HEK293T (cell line): ENCODE measurements around the gene PIK3AP1.

Experiments used
- ARNT ChIP-seq: fragments of 450-650 bp; IDR thresholded peaks from 2 replicates; pipeline ENCODE4 v1.6.1; 2017; ENCODE audit warnings: mild to moderate bottlenecking
- BHLHE40 ChIP-seq: fragments of 450-650 bp; IDR thresholded peaks from 2 replicates; pipeline ENCODE4 v1.6.1; 2016; ENCODE audit warnings: mild to moderate bottlenecking, moderate library complexity, borderline replicate concordance
- FOXK2 ChIP-seq: fragments of 450-650 bp; IDR thresholded peaks from 2 replicates; pipeline ENCODE4 v1.6.1; 2016; ENCODE audit warnings: mild to moderate bottlenecking
- FOXM1 ChIP-seq: fragments of 450-650 bp; IDR thresholded peaks from 2 replicates; pipeline ENCODE4 v1.6.1; 2017; ENCODE audit warnings: mild to moderate bottlenecking, borderline replicate concordance
- HDGF ChIP-seq: fragments of 450-650 bp; IDR thresholded peaks from 2 replicates; pipeline ENCODE4 v1.6.1; 2017; ENCODE audit warnings: antibody characterized with exemption, borderline replicate concordance
- L3MBTL2 ChIP-seq: fragments of 450-650 bp; conservative IDR thresholded peaks from 2 replicates; pipeline ENCODE4 v1.6.1; 2016; ENCODE audit warnings: mild to moderate bottlenecking
- LEF1 ChIP-seq: fragments of 450-650 bp; IDR thresholded peaks from 2 replicates; pipeline ENCODE4 v1.6.1; 2017; ENCODE audit warnings: mild to moderate bottlenecking, borderline replicate concordance
- SP1 ChIP-seq: fragments of 450-650 bp; IDR thresholded peaks from 2 replicates; pipeline ENCODE4 v1.6.1; 2017
- SUZ12 ChIP-seq: fragments of 450-650 bp; IDR thresholded peaks from 2 replicates; pipeline ENCODE4 v1.6.1; 2016; ENCODE audit warnings: mild to moderate bottlenecking
- ZNF384 ChIP-seq: fragments of 450-650 bp; IDR thresholded peaks from 2 replicates; pipeline ENCODE4 v1.6.1; 2016

DNA sequence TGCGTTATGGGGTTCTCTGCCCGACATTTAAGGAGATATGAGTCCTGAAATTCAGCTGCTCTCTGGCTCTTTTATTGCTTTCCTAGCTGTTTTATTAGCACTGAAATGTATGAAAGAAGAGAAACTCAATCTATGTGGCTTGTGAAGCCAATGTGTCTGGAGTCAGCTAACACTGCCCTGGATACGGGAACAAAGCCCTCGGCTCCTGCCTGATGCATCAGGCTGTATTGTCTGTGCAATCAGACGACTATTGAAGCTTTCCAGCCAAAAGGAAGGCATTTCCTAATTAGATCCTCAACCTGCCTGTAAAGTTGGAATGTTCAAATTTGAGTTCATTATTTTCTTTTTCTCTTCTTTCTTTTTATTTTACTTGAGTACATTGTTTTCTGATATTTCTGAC lies 111.5 kb downstream of the PIK3AP1 start:
- TF ChIP-seq SP1 (no peak), ARNT (no peak), SUZ12 (no peak), BHLHE40 (no peak), L3MBTL2 (no peak), HDGF (no peak), ZNF384 (no peak), FOXM1 (no peak), FOXK2 (no peak), LEF1 (no peak)
